Measurements from ENCODE around the gene GALM. TPM values are rescaled to one million over a fixed set of nuclear protein-coding genes. Genes with fewer than 3 reads are reported as not detected.

The GALM gene
- total and polyA plus RNA-seq, 2 donors (not counting 3 experiments of a cell fraction or from before 2014, with no cell fraction given) = 4.8 to 6.1 TPM

GRCh38 chr2:38659115-38659514 lies 6.8 kb upstream of the GALM start:
- H3K36me3 ChIP-seq (ENCODE audit: control insufficient read depth in 2 of 2, extremely low read depth in 1 of 2, insufficient read depth in 2 of 2, low read length in 2 of 2) = no peaks in the 10 kb centered on the region
- no peaks in the 10 kb centered on the region for H3K27me3 ChIP-seq (ENCODE audit: control insufficient read depth in 2 of 2, insufficient read depth in 2 of 2, low read length in 2 of 2)
- no peaks in the 10 kb centered on the region for H3K79me2 ChIP-seq (ENCODE audit: control insufficient read depth, insufficient read depth, low read length)
- FAIRE-seq (no peak), DNase-seq (ENCODE audit: low read depth, low spot score) (no peak)
- ChIA-PET POLR2A (no interaction called here), CTCF (interaction anchor here (1.2 kb wide), 1 partner anchor 96 kb away, joined by 3 read pairs; no protein-coding TSS in a partner anchor)
- H3K9ac ChIP-seq (replicated peaks; ENCODE audit: extremely low read depth, insufficient read depth, low read length) = no peak overlapping the region
- H3K9me3 ChIP-seq (replicated peaks; ENCODE audit: control insufficient read depth, insufficient read depth, low read length) = no peaks in the 10 kb centered on the region
- H3K4me3 ChIP-seq (replicated peaks in 1 of 3; ENCODE audit: insufficient read depth in 1 of 3, low read depth in 1 of 3, low read length in 3 of 3) = no peak overlapping the region
- H3K9me1 ChIP-seq (replicated peaks; ENCODE audit: control insufficient read depth, extremely low read depth, insufficient read depth, low read length) = no peaks in the 10 kb centered on the region
- no peak for TF ChIP-seq POLR2AphosphoS5 (IDR thresholded peaks at IDR 0.05; ENCODE audit: insufficient read depth, low read depth, low read length)
- TF ChIP-seq POLR2A (IDR thresholded peaks at IDR 0.05; ENCODE audit: low read depth, low read length) = no peak
- TF ChIP-seq FOS (IDR thresholded peaks at IDR 0.05; ENCODE audit: borderline replicate concordance, insufficient read depth, low read length) = no peak
- no peak for TF ChIP-seq MAX (IDR thresholded peaks at IDR 0.05; ENCODE audit: insufficient read depth, insufficient read length)
- no peak for TF ChIP-seq MYC (IDR thresholded peaks at IDR 0.05; ENCODE audit: low read depth, low read length)
- TF ChIP-seq EZH2 (IDR thresholded peaks at IDR 0.05; ENCODE audit: borderline replicate concordance, low read depth, low read length, severe bottlenecking) = no peak
- TF ChIP-seq GATA2 (IDR thresholded peaks at IDR 0.05; ENCODE audit: insufficient read depth, insufficient read length, low read depth, low read length) = no peak
- TF ChIP-seq JUN (IDR thresholded peaks at IDR 0.05; ENCODE audit: borderline replicate concordance, insufficient read depth, insufficient read length, low read depth) = no peak
- no peak for TF ChIP-seq CTCF (IDR thresholded peaks at IDR 0.05; ENCODE audit: extremely low read depth in 1 of 2, insufficient read depth in 1 of 2, low read depth in 1 of 2, low read length in 2 of 2)
- no peak overlapping the region for H3K27ac ChIP-seq (ENCODE audit: insufficient read depth, low read depth, low read length)
- no peaks in the 10 kb centered on the region for H4K20me1 ChIP-seq (replicated peaks; ENCODE audit: control insufficient read depth, extremely low read depth, insufficient read depth, low read length)
- BruUV-seq (replicated peaks) = no TSS peak
- H2AFZ ChIP-seq (ENCODE audit: low read depth, low read length) = no peak overlapping the region
- intact Hi-C loops (cut with micrococcal nuclease) (no loop called here), dilution Hi-C loops (cut with MboI; ENCODE audit: extremely low pct_ligation_motif_present, low sequenced_read_pairs) (no loop called here)
- no peak overlapping the region for H3K4me2 ChIP-seq (ENCODE audit: insufficient read depth, low read length)
- H3K4me1 ChIP-seq (ENCODE audit: control insufficient read depth, extremely low read depth, insufficient read depth, low read length) = no peaks in the 10 kb centered on the region

Measured in endothelial cell of umbilical vein (primary cell).